ENCODE data around the gene SLC22A23. TPM values are rescaled to one million over a fixed set of nuclear protein-coding genes. Genes with fewer than 3 reads are reported as not detected.

Gene SLC22A23
- total RNA-seq, 1 experiment from 2014 or later, result 5.7 TPM

DNA sequence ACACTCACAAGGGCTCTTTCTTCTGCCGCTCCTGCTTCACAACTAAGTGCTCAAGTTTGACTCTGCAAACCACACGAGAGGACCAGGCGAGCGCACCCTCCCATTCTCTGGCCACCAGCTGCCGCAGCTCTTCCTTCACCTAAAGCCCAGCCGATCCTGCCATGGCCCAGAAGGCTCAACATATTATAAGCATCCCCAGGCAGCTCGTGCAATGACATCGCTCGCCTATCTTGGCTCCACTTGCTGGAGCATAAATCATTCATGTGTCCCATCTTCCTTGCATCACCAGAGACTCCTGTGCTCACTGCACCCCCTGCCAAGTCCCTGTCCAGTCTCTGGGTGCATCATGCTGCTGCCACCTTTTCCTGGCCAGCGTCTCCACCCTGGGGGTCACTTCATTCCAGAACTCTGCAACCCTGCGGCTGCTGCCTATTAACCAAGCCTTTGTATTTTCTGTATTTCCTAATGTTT is 139.1 kb downstream of the SLC22A23 start:
- Histone ChIP-seq H3K9ac (ENCODE audit: low read length) (no peak overlapping the region), H3K79me2 (ENCODE audit: low read length) (no peaks in the 10 kb centered on the region), H3K4me1 (ENCODE audit: insufficient read depth, low read length) (no peaks in the 10 kb centered on the region), H3K9me2 (replicated peaks; ENCODE audit: low read length) (no peaks in the 10 kb centered on the region), H3K9me3 (ENCODE audit: low read length) (no peaks in the 10 kb centered on the region), H3K36me3 (ENCODE audit: low read depth, low read length) (no peaks in the 10 kb centered on the region), H3K4me2 (ENCODE audit: low read length) (no peak overlapping the region), H4K20me1 (ENCODE audit: low read length) (no peaks in the 10 kb centered on the region), H3K4me3 (ENCODE audit: low read length) (no peak overlapping the region), H3K27me3 (ENCODE audit: low read length) (no peaks in the 10 kb centered on the region), H3K27ac (ENCODE audit: low read length) (no peak overlapping the region), H3F3A (ENCODE audit: low read length, unreplicated experiment) (no peaks in the 10 kb centered on the region), H2AFZ (ENCODE audit: low read length) (no peak overlapping the region)
- ATAC-seq (no peak), DNase-seq (no peak)
- intact Hi-C loops (cut with micrococcal nuclease), result no loop called here
- POLR2A ChIA-PET (ENCODE audit: unreplicated experiment), result no interaction called here
- CTCF ChIA-PET, result no interaction called here
- BruUV-seq (replicated peaks), result no TSS peak
- TF ChIP-seq, protein P1, sequence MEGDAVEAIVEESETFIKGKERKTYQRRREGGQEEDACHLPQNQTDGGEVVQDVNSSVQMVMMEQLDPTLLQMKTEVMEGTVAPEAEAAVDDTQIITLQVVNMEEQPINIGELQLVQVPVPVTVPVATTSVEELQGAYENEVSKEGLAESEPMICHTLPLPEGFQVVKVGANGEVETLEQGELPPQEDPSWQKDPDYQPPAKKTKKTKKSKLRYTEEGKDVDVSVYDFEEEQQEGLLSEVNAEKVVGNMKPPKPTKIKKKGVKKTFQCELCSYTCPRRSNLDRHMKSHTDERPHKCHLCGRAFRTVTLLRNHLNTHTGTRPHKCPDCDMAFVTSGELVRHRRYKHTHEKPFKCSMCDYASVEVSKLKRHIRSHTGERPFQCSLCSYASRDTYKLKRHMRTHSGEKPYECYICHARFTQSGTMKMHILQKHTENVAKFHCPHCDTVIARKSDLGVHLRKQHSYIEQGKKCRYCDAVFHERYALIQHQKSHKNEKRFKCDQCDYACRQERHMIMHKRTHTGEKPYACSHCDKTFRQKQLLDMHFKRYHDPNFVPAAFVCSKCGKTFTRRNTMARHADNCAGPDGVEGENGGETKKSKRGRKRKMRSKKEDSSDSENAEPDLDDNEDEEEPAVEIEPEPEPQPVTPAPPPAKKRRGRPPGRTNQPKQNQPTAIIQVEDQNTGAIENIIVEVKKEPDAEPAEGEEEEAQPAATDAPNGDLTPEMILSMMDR (conservative IDR thresholded peaks at IDR 0.05; ENCODE audit: low read depth, low read length), result no peak
- TF ChIP-seq EZH2 (IDR thresholded peaks at IDR 0.05; ENCODE audit: low read length, unreplicated experiment) (no peak), EZH2phosphoT487 (IDR thresholded peaks at IDR 0.05; ENCODE audit: borderline replicate concordance, low read length) (no peak)

DNA sequence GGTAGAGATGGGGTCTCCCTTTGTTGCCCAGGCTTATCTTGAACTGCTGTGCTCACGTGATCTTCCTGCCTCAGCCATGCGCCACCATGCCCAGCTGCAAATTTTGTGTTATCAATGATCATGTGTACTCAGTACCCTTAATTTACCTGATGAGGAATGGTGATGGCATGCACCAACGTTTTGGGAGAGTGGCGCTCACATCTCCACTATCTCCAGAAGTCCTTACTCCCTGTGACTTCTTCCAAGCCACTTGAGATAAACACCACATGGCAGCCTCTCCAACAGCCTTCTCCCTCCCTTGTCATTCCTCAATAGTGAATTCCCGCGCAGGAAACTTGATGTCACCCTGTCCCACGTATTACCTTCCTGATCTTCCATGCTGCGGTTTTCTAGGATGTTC is 140.0 kb downstream of the SLC22A23 start:
- H3K9me2 ChIP-seq (replicated peaks; ENCODE audit: low read length), result no peaks in the 10 kb centered on the region
- H3K9me3 ChIP-seq (ENCODE audit: low read length), result no peaks in the 10 kb centered on the region
- H3K9ac ChIP-seq (ENCODE audit: low read length), result no peak overlapping the region
- no peaks in the 10 kb centered on the region for H3K36me3 ChIP-seq (ENCODE audit: low read depth, low read length)
- no peaks in the 10 kb centered on the region for H4K20me1 ChIP-seq (ENCODE audit: low read length)
- DNase-seq, result no peak
- ATAC-seq, result no peak
- BruUV-seq (replicated peaks), result no TSS peak
- no peak overlapping the region for H3K4me3 ChIP-seq (ENCODE audit: low read length)
- no peaks in the 10 kb centered on the region for H3K4me1 ChIP-seq (ENCODE audit: insufficient read depth, low read length)
- H2AFZ ChIP-seq (ENCODE audit: low read length), result no peak overlapping the region
- H3K4me2 ChIP-seq (ENCODE audit: low read length), result no peak overlapping the region
- POLR2A ChIA-PET (ENCODE audit: unreplicated experiment), result no interaction called here
- TF ChIP-seq EZH2phosphoT487 (IDR thresholded peaks at IDR 0.05; ENCODE audit: borderline replicate concordance, low read length) (no peak), EZH2 (IDR thresholded peaks at IDR 0.05; ENCODE audit: low read length, unreplicated experiment) (no peak)
- TF ChIP-seq, protein P1 (conservative IDR thresholded peaks at IDR 0.05; ENCODE audit: low read depth, low read length), result no peak
- H3K27ac ChIP-seq (ENCODE audit: low read length), result no peak overlapping the region
- H3K27me3 ChIP-seq (ENCODE audit: low read length), result no peaks in the 10 kb centered on the region
- CTCF ChIA-PET, result no interaction called here
- no peaks in the 10 kb centered on the region for H3F3A ChIP-seq (ENCODE audit: low read length, unreplicated experiment)
- no peaks in the 10 kb centered on the region for H3K79me2 ChIP-seq (ENCODE audit: low read length)
- intact Hi-C loops (cut with micrococcal nuclease), result no loop called here

DNA sequence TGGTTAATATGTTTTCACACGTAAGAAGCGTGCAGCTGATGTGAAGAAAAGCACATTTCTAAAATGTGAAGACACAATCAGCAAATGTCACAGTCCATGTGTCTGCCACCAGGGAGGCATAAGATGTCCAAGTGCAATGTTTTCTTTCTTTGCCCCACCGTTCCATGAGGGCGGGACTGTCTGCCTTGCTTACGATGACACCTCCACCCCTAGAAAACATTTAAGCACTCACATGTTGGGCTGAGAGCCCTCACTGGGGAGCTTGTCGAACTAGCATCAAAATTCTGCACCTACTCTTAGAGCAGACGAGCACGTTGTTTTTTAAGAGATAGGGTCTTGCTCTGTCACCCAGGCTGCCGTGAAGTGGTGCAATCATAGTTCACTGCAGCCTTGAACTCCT is 140.5 kb downstream of the SLC22A23 start:
- Histone ChIP-seq H3K4me2 (ENCODE audit: low read length) (no peak overlapping the region), H3K9me2 (replicated peaks; ENCODE audit: low read length) (no peaks in the 10 kb centered on the region), H2AFZ (ENCODE audit: low read length) (no peak overlapping the region), H3K27ac (ENCODE audit: low read length) (no peak overlapping the region), H3K27me3 (ENCODE audit: low read length) (no peaks in the 10 kb centered on the region), H3K4me1 (ENCODE audit: insufficient read depth, low read length) (no peaks in the 10 kb centered on the region), H3F3A (ENCODE audit: low read length, unreplicated experiment) (no peaks in the 10 kb centered on the region), H3K9ac (ENCODE audit: low read length) (no peak overlapping the region), H4K20me1 (ENCODE audit: low read length) (no peaks in the 10 kb centered on the region), H3K79me2 (ENCODE audit: low read length) (no peaks in the 10 kb centered on the region), H3K4me3 (ENCODE audit: low read length) (no peak overlapping the region), H3K36me3 (ENCODE audit: low read depth, low read length) (no peaks in the 10 kb centered on the region), H3K9me3 (ENCODE audit: low read length) (no peaks in the 10 kb centered on the region)
- DNase-seq (no peak), ATAC-seq (no peak)
- TF ChIP-seq, protein P1 (conservative IDR thresholded peaks at IDR 0.05; ENCODE audit: low read depth, low read length), result no peak
- TF ChIP-seq EZH2phosphoT487 (IDR thresholded peaks at IDR 0.05; ENCODE audit: borderline replicate concordance, low read length), result no peak
- TF ChIP-seq EZH2 (IDR thresholded peaks at IDR 0.05; ENCODE audit: low read length, unreplicated experiment), result no peak
- no TSS peak for BruUV-seq (replicated peaks)
- intact Hi-C loops (cut with micrococcal nuclease), result no loop called here
- ChIA-PET CTCF (no interaction called here), POLR2A (ENCODE audit: unreplicated experiment) (no interaction called here)

Measured in PC-3 (cell line).